Measurements from ENCODE around the gene PGBD2.
"Not testable (repeated sequence)": the region's sequence is repeated elsewhere in the genome, so short reads cannot be mapped to it uniquely, and the experiment has no call there.

The PGBD2 gene

DNA sequence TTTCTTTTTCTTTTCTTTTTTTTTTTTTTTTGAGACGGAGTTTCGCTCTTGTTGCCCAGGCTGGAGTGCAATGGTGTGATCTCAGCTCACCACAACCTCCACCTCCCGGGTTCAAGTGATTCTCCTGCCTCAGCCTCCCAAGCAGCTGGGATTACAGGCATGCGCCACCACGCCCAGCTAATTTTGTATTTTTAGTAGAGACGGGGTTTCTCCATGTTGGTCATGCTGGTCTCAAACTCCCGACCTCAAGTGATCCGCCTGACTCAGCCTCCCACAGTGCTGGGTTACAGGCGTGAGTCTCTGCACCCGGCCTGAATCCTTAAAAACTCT is 16.2 kb upstream of the PGBD2 start:
- DNase-seq = not testable (repeated sequence)

DNA sequence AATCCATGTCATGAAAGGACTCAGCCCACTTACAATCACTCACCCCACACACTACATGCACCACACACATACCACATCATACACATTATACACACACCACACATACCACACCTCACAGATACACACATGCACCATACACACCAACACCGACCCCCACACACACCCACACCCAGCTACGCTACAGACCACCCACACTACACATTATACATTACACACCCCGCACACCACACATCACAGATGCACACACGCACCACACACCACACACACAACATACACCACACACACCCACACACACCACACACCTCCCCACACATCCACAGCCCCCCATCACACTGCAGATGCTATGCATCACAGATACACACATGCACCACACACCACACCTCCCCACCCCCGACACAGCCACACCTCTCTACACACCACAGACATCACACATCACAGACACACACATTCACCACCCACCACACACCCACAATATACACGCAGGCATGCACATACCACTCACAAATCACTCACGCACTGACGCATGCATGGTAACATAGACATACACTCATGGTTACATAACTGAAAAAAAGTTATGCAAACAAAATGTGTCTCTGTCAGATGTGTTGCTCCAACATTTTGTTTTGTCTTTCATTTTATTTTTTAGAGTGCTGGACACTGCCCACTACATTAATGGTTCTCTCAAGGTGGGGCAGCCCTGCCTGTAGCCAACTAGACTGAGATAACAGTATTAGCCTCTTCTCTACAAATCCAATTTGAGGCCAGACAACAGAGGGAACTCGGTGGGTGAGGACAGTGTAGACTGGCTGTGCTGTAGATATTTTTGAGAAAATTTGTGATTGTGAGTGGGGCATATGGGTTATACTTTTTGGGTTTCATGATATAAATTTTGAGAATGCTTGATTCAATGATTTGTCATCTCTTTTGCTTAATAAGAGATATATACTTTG is 15.2 kb upstream of the PGBD2 start:
- no peak for DNase-seq

GRCh38 chr1:248891758-248892157 is 14.3 kb upstream of the PGBD2 start:
- DNase-seq = no peak

DNA sequence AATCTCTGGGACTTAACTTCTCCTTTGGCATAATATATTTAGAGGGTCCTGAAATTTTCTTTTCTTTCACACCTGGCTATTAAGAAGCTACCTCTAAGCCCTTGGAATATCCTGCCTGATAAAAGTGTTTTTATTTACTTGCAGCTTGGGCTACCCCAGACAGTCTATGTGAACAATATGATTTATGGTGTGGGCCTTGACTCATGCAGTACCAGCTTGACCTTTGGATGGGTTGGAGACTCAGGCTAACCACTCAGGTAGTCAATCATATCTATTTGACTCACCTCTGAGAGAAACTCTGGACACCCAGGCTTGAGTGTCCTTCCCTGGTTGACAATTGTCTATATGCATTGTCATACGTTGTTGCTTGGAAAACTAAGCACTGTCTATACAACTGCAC is 13.4 kb upstream of the PGBD2 start:
- no peak for DNase-seq

DNA sequence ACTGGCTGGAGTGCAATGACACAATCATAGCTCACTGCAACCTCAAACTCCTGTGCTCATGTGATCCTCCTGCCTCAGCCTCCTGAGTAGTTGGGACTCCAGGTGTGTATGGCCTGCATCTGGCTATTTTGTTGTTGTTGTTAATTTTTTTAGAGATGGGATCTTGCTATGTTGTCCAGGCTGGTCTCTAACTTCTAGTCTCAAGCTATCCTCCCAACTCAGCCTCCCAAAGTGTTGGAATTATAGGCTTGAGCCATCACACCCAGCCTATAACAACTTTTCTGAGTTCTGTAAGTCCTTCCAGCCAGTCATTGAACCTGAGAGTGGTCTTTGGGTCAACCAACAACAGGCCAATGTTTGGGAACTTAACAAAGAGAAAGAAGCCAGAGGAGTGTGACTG is 11.2 kb upstream of the PGBD2 start:
- no peak for DNase-seq

DNA sequence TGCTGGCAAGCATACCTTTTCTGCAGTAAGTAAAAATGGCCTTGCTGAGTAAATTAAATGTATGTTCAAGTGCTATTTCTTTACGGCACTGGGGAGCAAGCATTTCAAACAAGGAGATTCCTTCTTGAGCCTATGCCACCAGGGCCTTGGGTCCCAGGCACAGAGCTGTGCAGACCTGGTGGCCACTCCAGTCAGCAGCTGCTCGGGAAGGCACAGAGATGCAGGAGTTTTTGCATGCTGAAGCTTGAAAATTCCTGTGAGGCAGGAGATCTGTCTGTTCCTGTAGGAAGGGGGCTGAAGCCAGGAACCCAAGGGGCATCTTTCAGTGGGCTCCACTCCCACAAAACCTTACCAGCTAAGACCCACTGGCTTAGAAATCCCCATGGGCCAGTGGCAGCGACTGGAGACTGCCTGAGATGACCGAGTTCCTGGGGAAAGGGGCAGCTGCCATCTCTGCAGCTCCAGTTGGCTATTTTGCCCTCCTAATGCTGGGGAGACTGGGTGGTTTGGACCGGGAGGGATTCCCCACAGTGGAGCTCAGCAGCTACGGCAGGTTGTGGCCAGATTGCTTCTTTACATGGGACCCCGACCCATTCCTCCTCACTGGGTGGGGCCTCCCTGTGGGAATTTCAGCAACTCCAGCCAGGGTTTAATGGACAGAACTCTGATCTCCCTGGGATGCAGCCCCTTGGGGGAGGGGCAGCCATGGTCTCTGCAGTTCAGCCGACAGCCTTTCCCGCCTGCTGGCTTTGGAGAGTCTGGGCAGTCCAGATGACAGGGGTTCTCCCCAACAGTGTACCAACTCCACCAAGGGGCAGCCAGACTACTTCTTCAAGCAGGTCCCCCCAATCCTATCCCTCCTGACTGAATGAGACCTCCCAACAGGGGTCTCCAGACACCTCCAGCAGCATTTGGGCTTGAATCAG is 8.4 kb upstream of the PGBD2 start:
- no peak for DNase-seq

GRCh38 chr1:248900637-248901036 is 5.4 kb upstream of the PGBD2 start:
- no peak for DNase-seq

GRCh38 chr1:248901578-248901977 is 4.5 kb upstream of the PGBD2 start:
- DNase-seq = no peak

- no peak for DNase-seq
These were observed 1.4 kb upstream of the PGBD2 start for GRCh38 chr1:248904437-248905216.

DNA sequence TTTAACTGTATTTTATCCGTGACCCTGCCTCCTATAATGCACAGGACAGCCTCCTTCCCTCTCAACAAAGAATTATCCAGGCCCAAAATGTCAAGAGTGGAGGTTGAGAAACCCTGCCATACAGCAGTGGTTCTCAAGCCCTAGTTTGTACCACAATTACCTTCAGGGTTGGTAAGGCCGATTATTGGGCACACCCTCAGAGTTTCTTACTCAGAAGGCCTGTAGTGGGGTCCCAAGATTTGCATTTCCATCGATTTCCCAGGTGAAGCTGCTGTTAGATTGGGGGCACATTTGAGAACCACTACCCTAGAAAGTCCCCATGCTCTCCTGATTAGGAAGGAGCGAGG is 400 bp upstream of the PGBD2 start:
- no peak for DNase-seq

- DNase-seq = no peak
These were observed 972 bp downstream of the PGBD2 start for GRCh38 chr1:248906753-248907661.

GRCh38 chr1:248910761-248911160 is 4.7 kb downstream of the PGBD2 start:
- no peak for DNase-seq

- DNase-seq = no peak
These were observed 7.9 kb downstream of the PGBD2 start for GRCh38 chr1:248913933-248914332.

DNA sequence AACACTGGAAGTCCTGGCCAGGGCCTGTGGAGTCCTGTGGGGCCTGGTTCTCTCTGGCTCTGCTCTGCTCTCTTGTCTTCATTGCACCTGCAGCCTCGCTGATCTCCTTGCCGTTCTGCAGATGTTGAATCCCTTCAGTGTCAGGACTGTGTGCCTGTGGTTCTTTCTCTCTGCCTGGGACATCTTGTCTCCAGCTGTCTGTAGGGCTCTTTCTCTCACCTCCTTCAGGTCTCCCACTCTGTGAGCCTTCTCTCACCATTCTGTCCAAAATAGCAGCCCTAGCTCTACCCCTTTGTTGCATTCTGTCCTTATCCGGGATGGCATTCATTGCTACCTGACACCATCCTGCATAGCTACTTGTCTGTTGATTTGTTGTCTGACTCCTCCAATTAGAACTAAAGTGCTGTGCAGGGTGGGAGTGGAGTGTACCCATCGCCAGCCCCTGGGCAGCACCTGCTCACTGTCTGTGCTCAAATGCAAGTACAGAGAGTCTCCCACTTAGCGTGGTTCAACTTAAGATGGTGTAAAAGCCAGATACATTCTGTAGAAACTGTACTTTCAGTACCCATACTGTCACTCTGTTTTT is 8.9 kb downstream of the PGBD2 start:
- no peak for DNase-seq

- DNase-seq = no peak
These were observed 12.1 kb downstream of the PGBD2 start for GRCh38 chr1:248918131-248918530.

- no peak for DNase-seq
These were observed 17.6 kb downstream of the PGBD2 start for GRCh38 chr1:248923352-248924338.

- no peak for DNase-seq
These were observed 18.9 kb downstream of the PGBD2 start for GRCh38 chr1:248924696-248925532.

GRCh38 chr1:248925859-248926258 is 19.8 kb downstream of the PGBD2 start:
- not testable (repeated sequence) for DNase-seq

All from T-helper 9 cell (primary cell).